Neural progenitor cell (in vitro differentiated cells): ENCODE results near the gene KPNA1.

Experiments used
- CTCF ChIP-seq: fragments of 200-600 bp; sonication (generic); IDR thresholded peaks from 2 replicates; pipeline ENCODE4 v1.5.1; 2017; ENCODE audit warnings: antibody characterized with exemption, mild to moderate bottlenecking
- EZH2 ChIP-seq: fragments of 200-600 bp; sonication (generic); IDR thresholded peaks from 2 replicates; pipeline ENCODE4 v1.6.1; 2017; ENCODE audit warnings: antibody characterized with exemption, mild to moderate bottlenecking, moderate library complexity
- EZH2phosphoT487 ChIP-seq: fragments of 200-600 bp; sonication (generic); IDR thresholded peaks from 2 replicates; pipeline ENCODE4 v1.6.1; 2017; ENCODE audit warnings: antibody characterized with exemption

DNA sequence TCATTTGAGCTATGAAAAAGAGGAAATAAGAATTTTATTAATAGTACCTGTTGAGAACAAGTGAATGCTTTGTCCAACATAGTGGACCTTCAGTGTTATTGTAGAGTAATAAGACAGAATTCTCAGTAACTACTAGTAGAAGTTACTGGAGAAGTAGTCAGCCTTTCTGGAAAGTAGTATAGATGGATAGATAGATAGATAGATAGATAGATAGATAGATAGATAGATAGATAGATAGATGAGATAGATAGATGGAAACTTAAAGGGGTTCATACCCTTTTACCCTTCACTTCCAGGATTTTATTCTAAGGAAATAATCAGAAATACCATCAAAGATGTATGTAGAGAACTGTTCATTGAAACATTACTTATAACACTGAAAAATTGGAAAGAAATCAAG lies 125.5 kb downstream of the KPNA1 start:
- TF ChIP-seq CTCF (no peak), EZH2phosphoT487 (no peak), EZH2 (no peak)
